HG03064 (cell line): ENCODE data around the gene ALDH9A1.

Experiments
- ATAC-seq: cut with Tn5 transposase; IDR thresholded peaks from one replicate; pipeline ENCODE4 v1.9.1; 2021; ENCODE audit warnings: low read depth; ENCODE audit not compliant: unreplicated experiment

Gene ALDH9A1

GRCh38 chr1:165628147-165628822 is 70.1 kb downstream of the ALDH9A1 start:
- ATAC-seq, result no peak

GRCh38 chr1:165624441-165624840 is 73.9 kb downstream of the ALDH9A1 start:
- ATAC-seq, result no peak

GRCh38 chr1:165623624-165624023 is 74.7 kb downstream of the ALDH9A1 start:
- no peak for ATAC-seq

- no peak for ATAC-seq
Measured at GRCh38 chr1:165619647-165620151, 78.7 kb downstream of the ALDH9A1 start.

GRCh38 chr1:165616987-165617546 is 81.3 kb downstream of the ALDH9A1 start:
- ATAC-seq, result no peak

- no peak for ATAC-seq
Measured at GRCh38 chr1:165616054-165616612, 82.2 kb downstream of the ALDH9A1 start.
